B cell (primary cell): ENCODE results near the gene SPTLC2. TPM values are rescaled to one million over a fixed set of nuclear protein-coding genes. Genes with fewer than 3 reads are reported as not detected.
"Not testable (repeated sequence)": the region's sequence is repeated elsewhere in the genome, so short reads cannot be mapped to it uniquely, and the experiment has no call there.

Experiments
- ATAC-seq: fragments of 200-7000 bp; cut with Tn5 transposase; one replicate; pipeline ENCODE4 v1.10.0; 2021; ENCODE audit warnings: low read depth, mild to moderate bottlenecking, moderate number of reproducible peaks, moderate library complexity
- CTCF ChIA-PET: fragments of 350-600 bp; sonication (Branson Sonifier 250); formaldehyde crosslinking; loops from one replicate; lab custom pipeline; 2021; ENCODE audit warnings: antibody characterized with exemption, inconsistent platforms; lab: Charles Lee
- POLR2A ChIA-PET: fragments of 350-600 bp; sonication (Branson Sonifier 250); formaldehyde crosslinking; loops from one replicate; lab custom pipeline; 2021; ENCODE audit warnings: antibody characterized with exemption; lab: Charles Lee
- DNase-seq: peaks from one replicate; pipeline ENCODE4 v3.0.0; 2013
- H2AFZ ChIP-seq: 2 replicates; pipeline ENCODE4 v1.6.1; 2012; ENCODE audit warnings: mild to moderate bottlenecking, low read depth, low read length; ENCODE audit not compliant: insufficient read depth, poor library complexity, severe bottlenecking
- H3K27ac ChIP-seq, 2 donors: 1 replicate in 1 of 2; 2 replicates in 1 of 2; pipeline ENCODE4 v1.5.1; 2012 to 2013; ENCODE audit warnings: low read length in 2 of 2, mild to moderate bottlenecking in 2 of 2, moderate library complexity in 1 of 2
- H3K27me3 ChIP-seq, 4 experiments: fragments of 200-600 bp in 1 of 4; sonication (generic) in 1 of 4; replicated peaks in 1 of 4; 1 replicate in 2 of 4; 2 replicates in 2 of 4; pipeline versions ENCODE4 v1.6.1 to v1.7.0; 2013 to 2016; ENCODE audit warnings: low read length in 3 of 4, mild to moderate bottlenecking in 2 of 4, mixed read lengths in 1 of 4, moderate library complexity in 1 of 4; ENCODE audit not compliant: insufficient read depth in 4 of 4, control insufficient read depth in 3 of 4; ENCODE audit errors: control extremely low read depth in 1 of 4
- H3K36me3 ChIP-seq, 2 experiments: replicated peaks in 1 of 2; 1 replicate in 1 of 2; 2 replicates in 1 of 2; pipeline versions ENCODE4 v1.6.1 to v1.7.1; 2013; ENCODE audit warnings: low read length in 1 of 2; ENCODE audit not compliant: insufficient read depth in 2 of 2, control insufficient read depth in 1 of 2; ENCODE audit errors: control extremely low read depth in 1 of 2, extremely low read depth in 1 of 2
- H3K4me1 ChIP-seq, 2 donors: fragments of 200-600 bp in 1 of 2; sonication (generic) in 1 of 2; 1 replicate in 1 of 2; 2 replicates in 1 of 2; pipeline versions ENCODE4 v1.5.1 to v1.6.1; 2013 to 2017; ENCODE audit warnings: low read length in 2 of 2; ENCODE audit not compliant: control insufficient read depth in 2 of 2, insufficient read depth in 2 of 2
- H3K4me2 ChIP-seq: replicated peaks from 2 replicates; pipeline ENCODE3; 2012; ENCODE audit warnings: mild to moderate bottlenecking, low read depth, low read length; ENCODE audit not compliant: poor library complexity, severe bottlenecking
- H3K4me3 ChIP-seq, 5 experiments: fragments of 200-600 bp in 1 of 5; sonication (generic) in 1 of 5; 1 replicate in 3 of 5; 2 replicates in 2 of 5; pipeline versions ENCODE4 v1.5.1 to v1.7.0; 2011 to 2016; ENCODE audit warnings: low read length in 4 of 5, mild to moderate bottlenecking in 4 of 5, low read depth in 2 of 5, control low read depth in 1 of 5, moderate library complexity in 1 of 5; ENCODE audit not compliant: insufficient read depth in 1 of 5; ENCODE audit errors: control extremely low read depth in 1 of 5, extremely low read depth in 1 of 5
- H3K79me2 ChIP-seq: fragments of 200-600 bp; sonication (generic); one replicate; pipeline ENCODE4 v1.6.0; 2016; ENCODE audit warnings: low read length; ENCODE audit not compliant: control insufficient read depth, insufficient read depth
- H3K9ac ChIP-seq: fragments of 200-600 bp; sonication (generic); 2 replicates; pipeline ENCODE4 v1.6.1; 2017; ENCODE audit warnings: mild to moderate bottlenecking, low read length, moderate library complexity
- H3K9me3 ChIP-seq, 3 donors: one replicate each; pipeline versions ENCODE4 v1.6.1 to v1.7.1; 2013; ENCODE audit warnings: low read length in 2 of 3; ENCODE audit not compliant: control insufficient read depth in 2 of 3, insufficient read depth in 1 of 3; ENCODE audit errors: control extremely low read depth in 1 of 3
- H4K20me1 ChIP-seq: 2 replicates; pipeline ENCODE4 v1.6.0; 2012; ENCODE audit warnings: mild to moderate bottlenecking, low read length; ENCODE audit not compliant: insufficient read depth, control insufficient read depth, poor library complexity, severe bottlenecking
- H3K27ac Mint-ChIP-seq: one replicate; pipeline ENCODE4 v1.8.0; 2021; ENCODE audit warnings: mixed read lengths
- H3K27me3 Mint-ChIP-seq: one replicate; pipeline ENCODE4 v1.8.0; 2021; ENCODE audit warnings: mixed read lengths
- H3K4me1 Mint-ChIP-seq: one replicate; pipeline ENCODE4 v1.8.0; 2021; ENCODE audit warnings: mixed read lengths
- H3K4me3 Mint-ChIP-seq: one replicate; pipeline ENCODE4 v1.8.0; 2021; ENCODE audit warnings: mixed read lengths
- H3K9me3 Mint-ChIP-seq: one replicate; pipeline ENCODE4 v1.8.0; 2022; ENCODE audit warnings: mixed read lengths; ENCODE audit not compliant: insufficient read depth
- CTCF ChIP-seq: fragments of 200-600 bp; IDR thresholded peaks from one replicate; pipeline ENCODE4 v1.8.0; 2022; ENCODE audit warnings: antibody characterized with exemption, mild to moderate bottlenecking
- EZH2 ChIP-seq: IDR thresholded peaks from 2 replicates; pipeline ENCODE4 v1.6.1; 2012; ENCODE audit warnings: borderline replicate concordance, low read depth, mild to moderate bottlenecking, moderate library complexity, low read length; ENCODE audit not compliant: insufficient read depth, poor library complexity, severe bottlenecking
- WGBS: methylation state at CpG from one replicate; pipeline ENCODE4 v1.1.5; 2013; ENCODE audit warnings: missing lambda C conversion rate; ENCODE audit not compliant: insufficient coverage; 5-methylcytosine and 5-hydroxymethylcytosine counted together
- intact Hi-C: fragments of 100-400 bp; cut with micrococcal nuclease; formaldehyde crosslinking; loops from one replicate; pipeline ENCODE4 v1.10.0; 2022
- polyA plus RNA-seq: library from polyadenylated mRNA; depleted of rRNA; stranded (reverse); fragments of >200 nt; gene quantifications from 2 replicates; pipeline ENCODE4 v1.2.3, GENCODE V29; 2012
- total RNA-seq, 2 donors: library from RNA; stranded (reverse); fragments of 120-200 nt in 1 of 2; gene quantifications; 1 replicate in 1 of 2; 2 replicates in 1 of 2; pipeline versions ENCODE4 v1.2.3 to v1.2.4, GENCODE V29; 2013 to 2022

SPTLC2 gene
- total and polyA plus RNA-seq, 2 donors (not counting 1 experiment from before 2014, with no cell fraction given), result 9.4 to 41.4 TPM

GRCh38 chr14:77640756-77641533, 24.5 kb upstream of the SPTLC2 start:
- Histone ChIP-seq H3K9me3 (peaks cover 0 to 3% (median 0%) of the 10 kb centered on the region in 3 donors), H4K20me1 (no peaks in the 10 kb centered on the region), H3K4me1 (peaks cover 7 to 17% of the 10 kb centered on the region in 2 donors), H3K9ac (peak overlapping the region; percentile 79), H2AFZ (peak overlapping the region; percentile 96), H3K4me2 (peak overlapping the region; percentile 86), H3K27ac (peak overlapping the region; percentile 73 to 81), H3K4me3 (peak overlapping the region; percentile 41 to 87 (median 75)), H3K79me2 (no peaks in the 10 kb centered on the region), H3K27me3 (no peaks in the 10 kb centered on the region), H3K36me3 (no peaks in the 10 kb centered on the region)
- Mint-ChIP-seq H3K4me1 (peaks cover 16% of the 10 kb centered on the region), H3K9me3 (no peaks in the 10 kb centered on the region), H3K27me3 (no peaks in the 10 kb centered on the region), H3K27ac (peak overlapping the region; percentile 95), H3K4me3 (peak overlapping the region; percentile 96)
- intact Hi-C loops, result loop anchor here (10.0 kb wide), 1 partner anchor 46 kb away; no protein-coding TSS in a partner anchor
- CTCF ChIA-PET, result interaction anchor here (0.7 to 1.1 kb wide), 2 partner anchors 28 to 90 kb away, joined by 3 to 5 read pairs; no protein-coding TSS in a partner anchor
- POLR2A ChIA-PET, result interaction anchor here (0.7 kb wide), 1 partner anchor 73 kb away, joined by 14 read pairs; no protein-coding TSS in a partner anchor
- TF ChIP-seq CTCF, result no peak
- no peak for TF ChIP-seq EZH2
- DNase-seq (peak; percentile 58), ATAC-seq (peak; percentile 52)
- WGBS, result 58% methylated on average over 5 of the region's 16 CpGs

GRCh38 chr14:77638771-77639171, 22.3 kb upstream of the SPTLC2 start:
- TF ChIP-seq EZH2 (no peak), CTCF (no peak)

GRCh38 chr14:77635869-77636268, 19.4 kb upstream of the SPTLC2 start:
- CTCF ChIA-PET, H2AFZ ChIP-seq, H3K9me3 Mint-ChIP-seq, H3K9ac ChIP-seq, H3K4me1 ChIP-seq, intact Hi-C loops, H3K27me3 ChIP-seq, H3K79me2 ChIP-seq, H3K4me3 Mint-ChIP-seq, POLR2A ChIA-PET, H3K36me3 ChIP-seq, H3K27ac ChIP-seq, H3K4me2 ChIP-seq, H3K4me3 ChIP-seq, H3K4me1 Mint-ChIP-seq, H3K27me3 Mint-ChIP-seq, H4K20me1 ChIP-seq, DNase-seq, H3K27ac Mint-ChIP-seq, ATAC-seq: not testable (repeated sequence)
- peaks cover 2 to 14% (median 3%) of the 10 kb centered on the region in 3 donors for H3K9me3 ChIP-seq
- no CpG with 5 or more reads among the region's 4 CpGs for WGBS

More at GRCh38 chr14:77638771-77639171, 22.3 kb upstream of the SPTLC2 start:
- H3K4me2 ChIP-seq, result no peak overlapping the region
- POLR2A ChIA-PET, result no interaction called here
- 100% methylated on average over 1 of the region's 2 CpGs for WGBS
- H3K4me1 ChIP-seq, result peaks cover 7 to 17% of the 10 kb centered on the region in 2 donors
- no peak overlapping the region for H3K4me3 Mint-ChIP-seq
- no peaks in the 10 kb centered on the region for H3K27me3 ChIP-seq
- ATAC-seq (no peak), DNase-seq (no peak)
- CTCF ChIA-PET, result no interaction called here
- no peak overlapping the region for H3K4me3 ChIP-seq
- intact Hi-C loops, result no loop called here
- H3K9me3 Mint-ChIP-seq, result no peaks in the 10 kb centered on the region
- H3K36me3 ChIP-seq, result no peaks in the 10 kb centered on the region
- no peak overlapping the region for H2AFZ ChIP-seq
- H3K27ac Mint-ChIP-seq, result peak overlapping the region; percentile 65
- H3K27ac ChIP-seq, result no peak overlapping the region
- H4K20me1 ChIP-seq, result no peaks in the 10 kb centered on the region
- H3K9ac ChIP-seq, result no peak overlapping the region
- peaks cover 0 to 10% (median 3%) of the 10 kb centered on the region in 3 donors for H3K9me3 ChIP-seq
- no peaks in the 10 kb centered on the region for H3K79me2 ChIP-seq
- H3K4me1 Mint-ChIP-seq, result peaks cover 16% of the 10 kb centered on the region
- no peaks in the 10 kb centered on the region for H3K27me3 Mint-ChIP-seq
